GM21737 (cell line): ENCODE data around the gene SH3BP2.
A peak's percentile ranks its signal among the peaks of the same experiment; 100 is the strongest.

Experiments used
- ATAC-seq: cut with Tn5 transposase; IDR thresholded peaks from one replicate; pipeline ENCODE4 v1.9.1; 2021; ENCODE audit warnings: mild to moderate bottlenecking, moderate library complexity; ENCODE audit not compliant: unreplicated experiment

SH3BP2 gene

GRCh38 chr4:2850966-2851798 lies 58.3 kb downstream of the SH3BP2 start:
- no peak for ATAC-seq

DNA sequence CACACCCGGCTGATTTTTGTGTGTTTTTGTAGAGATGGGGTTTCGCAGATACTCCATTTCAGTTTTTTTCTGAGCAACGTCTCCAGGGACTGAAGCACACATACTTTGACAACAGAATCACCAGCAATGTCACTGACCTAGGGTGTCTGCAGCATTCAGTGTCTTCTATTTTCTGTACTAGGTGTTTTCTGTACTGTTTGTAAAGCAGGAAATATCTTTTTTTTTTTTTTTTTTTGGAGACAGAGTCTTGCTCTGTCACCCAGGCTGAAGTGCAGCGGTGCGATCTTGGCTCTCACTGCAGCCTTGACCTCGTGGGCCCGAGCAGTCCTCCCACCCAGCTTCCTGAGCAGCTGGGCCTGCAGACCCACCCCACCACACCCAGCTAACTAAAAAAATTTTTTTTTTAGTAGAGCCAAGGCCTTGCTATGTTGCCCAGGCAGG lies 59.6 kb downstream of the SH3BP2 start:
- ATAC-seq = peak; percentile 48

- no peak for ATAC-seq
These were observed 62.7 kb downstream of the SH3BP2 start for GRCh38 chr4:2855584-2855983.

GRCh38 chr4:2856266-2856665 lies 63.4 kb downstream of the SH3BP2 start:
- ATAC-seq = no peak

- ATAC-seq = no peak
These were observed 64.6 kb downstream of the SH3BP2 start for GRCh38 chr4:2857349-2857927.

GRCh38 chr4:2858451-2859217 lies 65.7 kb downstream of the SH3BP2 start:
- ATAC-seq = no peak

DNA sequence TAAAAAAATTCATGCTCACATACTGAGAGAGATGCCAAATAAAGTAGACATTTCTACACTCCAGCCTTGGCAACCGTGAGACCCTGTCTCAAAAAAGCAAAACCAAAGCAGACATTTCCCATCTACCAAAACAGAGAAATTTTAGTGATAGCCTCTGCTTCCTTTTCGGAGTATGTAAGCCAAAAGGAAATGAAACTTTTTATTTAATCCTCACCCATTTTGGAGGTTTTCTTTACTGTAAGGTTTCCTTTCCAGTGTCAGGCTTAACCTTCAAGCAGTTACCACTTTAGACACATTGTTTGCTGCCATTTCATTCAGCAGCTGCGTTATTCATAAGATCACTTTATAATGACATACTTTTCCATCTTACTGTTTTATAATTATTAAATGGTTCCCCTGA lies 66.6 kb downstream of the SH3BP2 start:
- no peak for ATAC-seq

GRCh38 chr4:2860391-2861348 lies 67.8 kb downstream of the SH3BP2 start:
- no peak for ATAC-seq

DNA sequence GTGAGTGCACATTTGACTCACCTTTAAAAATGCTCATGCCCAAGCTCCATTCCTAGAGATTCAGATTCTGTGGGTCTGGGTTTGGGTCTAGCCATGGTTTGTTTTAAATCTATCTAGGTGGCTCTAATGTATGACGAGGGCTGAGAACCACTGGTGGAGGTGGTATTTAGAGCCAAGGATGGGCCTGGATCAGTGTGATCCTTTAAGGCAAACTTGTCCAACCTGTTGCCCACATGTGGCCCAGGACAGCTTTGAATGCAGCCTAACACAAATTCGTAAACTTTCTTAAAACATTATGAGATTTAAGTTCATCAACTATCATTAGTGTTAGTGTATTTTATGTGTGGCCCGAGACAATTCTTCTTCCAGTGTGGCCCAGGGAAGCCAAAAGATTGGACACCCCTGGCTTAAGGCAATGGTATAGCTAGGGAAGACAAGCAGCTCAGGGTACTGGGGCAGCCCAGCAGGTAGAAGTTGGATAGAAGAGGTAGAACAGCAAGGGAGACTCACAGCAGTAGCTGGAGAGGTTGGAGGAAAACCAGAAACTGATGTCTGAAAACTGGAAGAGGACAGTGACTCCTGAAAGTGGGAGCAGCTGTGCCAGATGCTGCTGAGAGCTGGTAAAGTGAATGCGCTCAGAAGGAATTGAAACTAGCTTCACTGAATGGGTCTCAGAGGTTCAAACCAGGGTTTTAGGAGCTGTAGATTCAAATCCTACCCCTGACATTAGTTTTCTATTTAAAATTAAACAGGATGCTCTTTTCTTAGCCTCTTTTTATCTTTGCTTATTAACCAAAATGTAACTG lies 68.9 kb downstream of the SH3BP2 start:
- no peak for ATAC-seq

- no peak for ATAC-seq
These were observed 69.6 kb downstream of the SH3BP2 start for GRCh38 chr4:2862528-2862927.

- no peak for ATAC-seq
These were observed 70.8 kb downstream of the SH3BP2 start for GRCh38 chr4:2863649-2864048.

GRCh38 chr4:2865196-2865780 lies 72.4 kb downstream of the SH3BP2 start:
- no peak for ATAC-seq

DNA sequence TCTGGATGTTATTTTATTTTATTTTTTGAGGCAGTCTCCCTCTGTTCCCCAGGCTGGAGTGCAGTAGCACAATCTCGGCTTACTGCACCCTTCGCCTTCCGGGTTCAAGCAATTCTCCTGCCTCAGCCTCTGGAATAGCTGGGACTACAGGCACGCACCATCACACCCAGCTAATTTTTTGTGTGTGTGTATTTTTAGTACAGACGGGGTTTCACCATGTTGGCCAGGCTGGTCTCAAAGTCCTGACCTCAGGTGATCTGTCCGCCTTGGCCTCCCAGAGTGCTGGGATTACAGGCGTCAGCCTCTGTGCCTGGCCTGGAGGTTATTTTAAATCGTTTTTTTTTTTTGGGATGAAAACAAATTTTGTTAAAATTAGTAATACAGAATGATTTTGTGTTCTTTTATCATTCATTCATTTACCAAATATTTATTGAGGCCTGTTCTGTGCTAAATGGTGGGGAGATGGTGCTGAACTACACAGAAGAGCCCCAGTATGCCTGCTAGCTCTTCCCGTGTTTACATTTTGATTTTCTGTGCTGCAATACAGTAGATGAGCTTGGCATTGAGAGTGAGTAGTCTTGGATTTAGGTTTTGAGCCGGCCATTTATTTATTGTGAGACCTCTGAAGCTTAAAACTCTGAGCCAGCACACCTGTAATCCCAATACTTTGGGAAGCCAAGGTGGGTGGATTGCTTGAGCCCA lies 73.4 kb downstream of the SH3BP2 start:
- no peak for ATAC-seq

DNA sequence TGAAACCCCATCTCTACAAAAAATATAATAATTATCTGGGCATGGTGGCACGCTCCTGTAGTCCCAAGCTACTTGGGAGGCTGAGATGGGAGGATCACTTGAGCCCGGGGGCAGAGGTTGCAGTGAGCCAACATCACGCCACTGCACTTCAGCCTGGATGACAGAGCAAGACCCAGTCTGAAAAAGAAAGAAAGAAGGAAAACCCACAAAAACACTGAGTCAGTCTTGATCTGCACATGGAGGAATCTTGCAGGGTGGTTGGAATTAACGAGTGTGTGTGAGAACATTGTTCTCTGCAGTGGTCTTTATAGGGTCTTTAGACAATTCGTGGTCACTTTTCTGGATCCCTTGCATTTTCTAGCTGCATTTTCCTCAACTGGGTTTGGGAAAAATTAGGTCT lies 74.0 kb downstream of the SH3BP2 start:
- ATAC-seq = no peak

DNA sequence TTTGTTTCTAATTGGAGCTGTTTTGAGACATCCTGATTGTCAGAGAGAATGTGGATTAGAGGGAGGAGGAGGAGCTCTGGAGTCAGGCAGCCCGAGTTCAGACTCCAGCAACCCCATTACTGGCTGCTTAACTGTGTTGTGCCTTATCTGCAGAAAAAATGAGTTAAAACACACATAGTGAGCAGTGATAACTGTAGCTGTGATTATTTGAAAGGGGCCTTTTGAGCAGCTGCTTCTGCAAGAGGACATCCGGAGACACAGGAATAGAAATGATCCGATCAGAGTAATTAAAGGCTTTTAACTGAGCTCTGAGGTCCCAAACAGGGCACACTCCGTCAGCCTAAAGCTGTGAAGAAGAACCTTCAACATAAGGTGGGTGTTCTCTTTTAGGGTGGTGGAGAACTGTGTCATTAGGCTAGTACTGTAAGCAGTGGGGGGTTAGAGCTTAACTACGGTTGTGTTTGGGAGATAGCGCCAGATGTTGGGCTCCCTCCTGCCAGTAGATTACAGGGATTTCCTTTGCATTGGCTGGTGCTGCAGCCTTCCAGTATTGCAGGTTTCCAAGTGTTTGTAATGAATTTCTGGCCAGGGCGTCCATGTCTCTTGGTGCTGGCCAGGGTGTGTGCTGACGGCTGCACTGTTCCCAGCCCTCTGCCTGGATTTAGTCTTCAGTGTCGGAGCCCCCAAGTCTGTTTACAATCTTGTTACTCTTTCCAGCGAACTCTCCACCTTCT lies 75.0 kb downstream of the SH3BP2 start:
- no peak for ATAC-seq

- no peak for ATAC-seq
These were observed 76.1 kb downstream of the SH3BP2 start for GRCh38 chr4:2868877-2869487.

DNA sequence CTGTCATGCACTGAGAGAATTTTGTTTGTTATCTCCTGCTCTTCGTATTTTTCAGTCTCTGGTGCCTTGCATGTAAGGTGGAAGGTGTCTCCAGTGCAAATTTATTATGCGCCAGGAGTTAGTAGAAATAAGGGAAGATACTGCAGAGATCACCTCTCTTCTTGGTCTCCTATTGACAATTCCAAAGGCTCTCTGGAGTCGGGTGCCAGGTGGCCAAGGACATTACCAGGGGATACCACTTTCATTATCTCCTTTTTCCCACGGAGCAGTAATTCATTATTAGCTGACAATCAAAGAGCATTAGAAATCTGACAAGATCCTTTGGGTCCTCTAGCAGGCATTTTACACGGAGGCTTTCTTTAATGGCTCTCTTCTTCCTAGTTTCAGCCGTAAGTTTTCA lies 76.8 kb downstream of the SH3BP2 start:
- no peak for ATAC-seq

DNA sequence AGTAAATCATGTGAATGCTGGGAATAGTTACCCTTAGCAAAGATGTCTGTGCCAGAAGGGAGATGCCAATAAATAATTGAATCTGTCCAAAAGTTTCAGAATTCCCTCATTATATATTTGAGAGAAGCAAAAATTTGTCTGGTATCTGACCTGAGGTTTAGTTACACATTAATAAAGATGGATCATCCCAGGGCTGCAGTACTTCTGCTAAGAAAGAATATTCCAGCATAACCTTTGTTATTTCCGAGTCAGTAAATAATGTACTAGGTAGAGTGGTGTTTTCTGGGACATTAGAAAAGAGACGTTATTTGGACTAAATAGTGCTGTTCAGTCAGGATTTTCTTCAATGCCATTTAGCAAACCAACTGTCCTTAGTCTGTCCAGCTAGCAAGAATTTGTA lies 77.2 kb downstream of the SH3BP2 start:
- ATAC-seq = no peak
